Thymus (tissue), 11 donors: ENCODE results near the gene LRRC8B. TPM values are rescaled to one million over a fixed set of nuclear protein-coding genes. Genes with fewer than 3 reads are reported as not detected.
"Not testable (repeated sequence)": the region's sequence is repeated elsewhere in the genome, so short reads cannot be mapped to it uniquely, and the experiment has no call there.

Experiments used
- DNase-seq, 9 donors: peaks; one replicate each; pipeline ENCODE4 v3.0.0-alpha.2; 2013; ENCODE audit warnings: low spot score in 9 of 9, low read depth in 6 of 9, missing footprints in 1 of 9
- H3K27ac ChIP-seq, 2 donors: one replicate each; pipeline ENCODE4 v1.5.1; 2013; ENCODE audit warnings: control low read depth in 1 of 2, low read depth in 1 of 2, low read length in 1 of 2, mild to moderate bottlenecking in 1 of 2, moderate library complexity in 1 of 2
- H3K27me3 ChIP-seq, 2 donors: one replicate each; pipeline ENCODE4 v1.5.1; 2013; ENCODE audit warnings: low read length in 1 of 2; ENCODE audit not compliant: control insufficient read depth in 2 of 2, insufficient read depth in 1 of 2
- H3K36me3 ChIP-seq, 2 donors: one replicate each; pipeline ENCODE4 v1.5.1; 2013; ENCODE audit warnings: low read length in 1 of 2, mild to moderate bottlenecking in 1 of 2, moderate library complexity in 1 of 2; ENCODE audit not compliant: control insufficient read depth in 2 of 2, insufficient read depth in 2 of 2
- H3K4me1 ChIP-seq, 2 donors: one replicate each; pipeline ENCODE4 v1.5.1; 2013; ENCODE audit warnings: low read length in 2 of 2; ENCODE audit not compliant: control insufficient read depth in 2 of 2, insufficient read depth in 2 of 2
- H3K4me3 ChIP-seq, 2 donors: one replicate each; pipeline ENCODE4 v1.5.1; 2013; ENCODE audit warnings: low read length in 2 of 2, control low read depth in 1 of 2, mild to moderate bottlenecking in 1 of 2
- H3K9me3 ChIP-seq, 2 donors: one replicate each; pipeline ENCODE4 v1.5.1; 2013; ENCODE audit warnings: low read length in 1 of 2, mild to moderate bottlenecking in 1 of 2; ENCODE audit not compliant: control insufficient read depth in 2 of 2, insufficient read depth in 1 of 2
- WGBS: extraction: QIAGEN DNeasy Blood & Tissue Kit; methylation state at CpG from one replicate; pipeline ENCODE4 v1.1.7; 2013; 5-methylcytosine and 5-hydroxymethylcytosine counted together
- polyA plus RNA-seq: library from polyadenylated mRNA; stranded (reverse); fragments of 200-250 nt; gene quantifications from one replicate; pipeline ENCODE4 v1.2.3, GENCODE V29; 2013
- total RNA-seq: library from RNA; stranded (reverse); fragments of 120-200 nt; gene quantifications from one replicate; pipeline ENCODE4 v1.2.4, GENCODE V29; 2013
- donor health status: healthy.

The LRRC8B gene
- total and polyA plus RNA-seq, 2 donors = 3.5 to 4.7 TPM

GRCh38 chr1:89489047-89489729, 35.4 kb upstream of the LRRC8B start:
- Histone ChIP-seq H3K27me3 (no peaks in the 10 kb centered on the region), H3K4me3 (no peak overlapping the region), H3K9me3 (peaks cover 0 to 9% of the 10 kb centered on the region in 2 donors), H3K27ac (peak overlapping the region; percentile 60 to 70), H3K4me1 (peaks cover 34 to 35% of the 10 kb centered on the region in 2 donors), H3K36me3 (no peaks in the 10 kb centered on the region)
- peak in 3 of 9 donors; percentile 34 to 72 (median 49) for DNase-seq
- 71% methylated on average over 2 of the region's 2 CpGs for WGBS

- WGBS = 84% methylated on average over 3 of the region's 3 CpGs
- no peak for DNase-seq
- no peaks in the 10 kb centered on the region for H3K27me3 ChIP-seq
- no peak overlapping the region for H3K4me3 ChIP-seq
- H3K4me1 ChIP-seq = peaks cover 32 to 35% of the 10 kb centered on the region in 2 donors
- no peaks in the 10 kb centered on the region for H3K36me3 ChIP-seq
- H3K27ac ChIP-seq = no peak overlapping the region
- H3K9me3 ChIP-seq = peaks cover 0 to 9% of the 10 kb centered on the region in 2 donors
Measured at GRCh38 chr1:89490389-89490788, 34.2 kb upstream of the LRRC8B start.

GRCh38 chr1:89499320-89499719, 25.3 kb upstream of the LRRC8B start:
- H3K27ac ChIP-seq = no peak overlapping the region
- no peaks in the 10 kb centered on the region for H3K9me3 ChIP-seq
- no peaks in the 10 kb centered on the region for H3K4me1 ChIP-seq
- 93% methylated on average over 6 of the region's 6 CpGs for WGBS
- H3K27me3 ChIP-seq = no peaks in the 10 kb centered on the region
- DNase-seq = no peak
- H3K36me3 ChIP-seq = no peaks in the 10 kb centered on the region
- H3K4me3 ChIP-seq = no peak overlapping the region

- H3K27me3 ChIP-seq = no peaks in the 10 kb centered on the region
- no peak for DNase-seq
- no peaks in the 10 kb centered on the region for H3K4me1 ChIP-seq
- 91% methylated on average over 2 of the region's 2 CpGs for WGBS
- H3K27ac ChIP-seq = no peak overlapping the region
- H3K4me3 ChIP-seq = no peak overlapping the region
- H3K36me3 ChIP-seq = no peaks in the 10 kb centered on the region
- no peaks in the 10 kb centered on the region for H3K9me3 ChIP-seq
Measured at GRCh38 chr1:89502042-89502441, 22.6 kb upstream of the LRRC8B start.

GRCh38 chr1:89502895-89503294, 21.7 kb upstream of the LRRC8B start:
- Histone ChIP-seq H3K27me3 (no peaks in the 10 kb centered on the region), H3K9me3 (no peaks in the 10 kb centered on the region), H3K36me3 (no peaks in the 10 kb centered on the region), H3K4me1 (no peaks in the 10 kb centered on the region), H3K27ac (no peak overlapping the region), H3K4me3 (no peak overlapping the region)
- WGBS = 95% methylated on average over 1 of the region's 1 CpG
- DNase-seq = no peak

GRCh38 chr1:89503690-89504089, 20.9 kb upstream of the LRRC8B start:
- H3K27me3 ChIP-seq = no peaks in the 10 kb centered on the region
- no peak for DNase-seq
- WGBS = 75% methylated on average over 2 of the region's 2 CpGs
- H3K36me3 ChIP-seq = no peaks in the 10 kb centered on the region
- no peak overlapping the region for H3K27ac ChIP-seq
- H3K4me1 ChIP-seq = no peaks in the 10 kb centered on the region
- no peak overlapping the region for H3K4me3 ChIP-seq
- no peaks in the 10 kb centered on the region for H3K9me3 ChIP-seq

GRCh38 chr1:89510061-89510460, 14.6 kb upstream of the LRRC8B start:
- H3K4me1 ChIP-seq, DNase-seq, H3K27ac ChIP-seq, H3K36me3 ChIP-seq, H3K9me3 ChIP-seq, H3K27me3 ChIP-seq, H3K4me3 ChIP-seq: not testable (repeated sequence)
- WGBS = 95% methylated on average over 3 of the region's 5 CpGs

GRCh38 chr1:89512996-89513720, 11.5 kb upstream of the LRRC8B start:
- Histone ChIP-seq H3K27me3 (no peaks in the 10 kb centered on the region), H3K4me3 (no peak overlapping the region), H3K4me1 (no peaks in the 10 kb centered on the region), H3K27ac (no peak overlapping the region), H3K9me3 (no peaks in the 10 kb centered on the region), H3K36me3 (no peaks in the 10 kb centered on the region)
- 97% methylated on average over 1 of the region's 1 CpG for WGBS
- no peak for DNase-seq

- no peak overlapping the region for H3K27ac ChIP-seq
- 93% methylated on average over 4 of the region's 4 CpGs for WGBS
- H3K4me3 ChIP-seq = no peak overlapping the region
- H3K27me3 ChIP-seq = no peaks in the 10 kb centered on the region
- H3K36me3 ChIP-seq = no peaks in the 10 kb centered on the region
- H3K9me3 ChIP-seq = no peaks in the 10 kb centered on the region
- H3K4me1 ChIP-seq = no peaks in the 10 kb centered on the region
- no peak for DNase-seq
Measured at GRCh38 chr1:89516055-89516454, 8.6 kb upstream of the LRRC8B start.
